Lower leg skin (tissue), 3 donors: ENCODE results near the gene TSPEAR.

Source experiments
- CTCF ChIP-seq, 3 donors: fragments of 450-650 bp; IDR thresholded peaks; one replicate each; pipeline ENCODE4 v1.5.1; 2016; ENCODE audit warnings: antibody characterized with exemption in 3 of 3, mild to moderate bottlenecking in 3 of 3, moderate library complexity in 2 of 3
- POLR2A ChIP-seq, 2 donors: fragments of 450-650 bp; IDR thresholded peaks; one replicate each; pipeline ENCODE4 v1.6.1; 2016 to 2017; ENCODE audit warnings: antibody characterized with exemption in 2 of 2, mild to moderate bottlenecking in 1 of 2, moderate library complexity in 1 of 2

- TF ChIP-seq CTCF (IDR thresholded peaks at IDR 0.05), result no peak
- no peak for TF ChIP-seq POLR2A (IDR thresholded peaks at IDR 0.05)
These were observed 223.5 kb downstream of the TSPEAR start for GRCh38 chr21:44487831-44488230.
